ENCODE measurements around the gene LRCH1.
"Not testable (repeated sequence)": the region's sequence is repeated elsewhere in the genome, so short reads cannot be mapped to it uniquely, and the experiment has no call there.

Gene LRCH1

GRCh38 chr13:46721054-46721453, 168.1 kb downstream of the LRCH1 start:
- peak; percentile 52 to 54 for DNase-seq

DNA sequence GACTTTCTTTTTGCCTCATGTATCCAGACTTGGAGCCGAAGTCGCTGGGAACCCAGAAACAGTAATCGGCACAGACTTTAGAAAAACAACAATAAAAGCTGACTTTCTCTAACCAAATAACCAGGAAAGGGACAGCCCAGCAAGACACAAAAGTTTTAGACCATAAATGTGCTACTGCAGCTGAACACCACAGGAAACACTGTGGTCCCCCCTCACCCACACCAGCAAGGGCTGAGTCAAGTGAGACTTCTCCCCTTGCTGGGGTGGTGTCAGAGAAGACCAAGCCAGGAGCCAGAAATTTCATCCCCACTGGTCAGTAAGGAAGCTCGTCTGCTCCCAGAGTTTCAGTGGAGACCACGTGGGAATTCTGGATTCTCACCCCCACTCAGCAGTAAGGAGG, 173.4 kb downstream of the LRCH1 start:
- no peak for DNase-seq

GRCh38 chr13:46728777-46729176, 175.8 kb downstream of the LRCH1 start:
- peak in 1 of 2 donors; percentile 25 for DNase-seq

DNA sequence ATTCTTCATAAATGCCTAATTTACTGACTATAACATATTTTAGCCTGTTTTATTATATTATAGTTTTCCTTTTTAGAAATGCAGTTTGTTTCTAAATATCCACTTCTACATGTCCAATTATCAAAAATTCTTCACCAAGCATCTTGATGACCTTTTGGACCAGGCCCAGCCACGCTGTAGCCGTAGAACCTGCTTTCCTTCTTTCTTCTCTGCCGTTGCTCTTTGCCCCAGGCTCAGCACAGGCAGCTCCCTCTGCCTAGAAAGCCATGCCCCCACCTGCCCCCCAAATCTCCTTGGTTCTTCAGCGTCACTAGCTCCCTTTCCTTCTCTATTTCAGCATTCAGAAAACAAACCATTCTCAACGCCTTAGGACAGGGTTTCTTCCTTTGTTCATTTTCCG, 178.6 kb downstream of the LRCH1 start:
- no peak for DNase-seq

DNA sequence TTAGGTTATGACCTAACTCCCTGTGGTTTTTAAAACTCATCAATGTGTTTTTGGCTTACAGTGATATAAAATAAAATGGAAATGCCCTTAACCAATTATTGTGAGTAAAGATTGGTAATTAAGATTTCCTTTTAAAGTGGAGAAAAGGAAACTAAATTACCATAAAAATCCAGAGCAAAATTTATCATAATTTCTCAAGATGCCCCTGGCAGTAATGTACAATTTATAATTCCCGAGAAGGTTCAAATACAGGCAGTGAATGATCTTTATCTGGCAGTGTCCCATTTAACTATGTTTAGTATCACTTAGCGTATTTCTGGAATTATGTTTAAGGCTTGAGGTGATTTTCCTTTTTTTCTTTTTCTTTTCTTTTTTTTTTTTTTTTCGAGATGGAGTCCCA, 182.5 kb downstream of the LRCH1 start:
- no peak for DNase-seq

DNA sequence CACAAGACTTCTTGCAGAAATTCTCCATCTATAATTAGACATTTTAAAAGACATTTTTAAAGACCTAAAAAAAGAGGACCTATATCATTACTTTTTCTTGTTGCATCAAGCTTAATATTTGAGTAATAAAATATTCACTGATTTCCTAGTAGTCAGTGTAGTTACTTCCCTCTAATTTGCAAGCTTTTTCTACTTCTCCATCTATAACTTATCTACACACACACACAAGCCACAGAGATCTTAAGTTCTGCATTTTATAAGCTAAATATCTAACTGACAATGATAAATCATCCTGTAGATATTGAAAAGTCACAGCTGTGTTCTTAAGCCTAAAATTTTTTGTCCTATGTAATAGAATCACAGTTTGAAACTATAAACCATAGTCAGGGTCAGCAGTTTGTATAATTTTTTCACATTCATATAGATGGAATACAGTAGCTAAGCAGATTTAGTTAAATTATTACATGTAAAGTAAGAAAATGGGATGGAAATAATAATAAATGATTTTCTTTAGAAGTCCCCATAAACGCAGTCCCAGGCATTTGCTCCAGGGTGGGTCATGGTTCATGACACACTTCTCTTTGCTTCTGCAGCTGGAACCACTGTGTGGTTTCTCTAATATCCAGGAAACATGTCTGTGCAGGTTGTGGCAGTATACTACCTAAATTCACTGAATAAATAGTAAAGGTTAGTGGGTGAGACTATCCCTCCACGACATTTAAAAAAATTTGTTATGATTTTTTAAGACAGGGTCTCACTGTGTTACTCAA, 183.8 kb downstream of the LRCH1 start:
- no peak for DNase-seq

DNA sequence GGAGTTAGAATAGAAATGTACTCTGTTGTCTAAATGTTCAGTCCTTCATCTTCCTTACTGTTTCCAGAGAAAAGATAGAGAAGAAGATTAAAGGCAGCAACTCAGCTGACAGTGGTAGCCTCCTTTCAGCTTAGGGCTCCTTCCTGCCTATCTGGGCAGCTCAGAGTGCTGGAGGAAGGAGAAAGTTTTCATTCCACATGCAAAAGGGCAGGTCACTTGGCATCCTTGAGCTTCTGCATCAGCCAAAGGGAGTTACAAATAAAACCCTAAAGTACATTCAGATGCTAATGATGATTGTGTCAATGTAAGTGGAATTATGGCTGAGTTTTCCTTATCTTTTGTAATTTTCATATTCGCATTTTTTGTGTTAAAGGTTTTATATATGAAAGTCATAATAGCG, 185.1 kb downstream of the LRCH1 start:
- DNase-seq, result no peak

DNA sequence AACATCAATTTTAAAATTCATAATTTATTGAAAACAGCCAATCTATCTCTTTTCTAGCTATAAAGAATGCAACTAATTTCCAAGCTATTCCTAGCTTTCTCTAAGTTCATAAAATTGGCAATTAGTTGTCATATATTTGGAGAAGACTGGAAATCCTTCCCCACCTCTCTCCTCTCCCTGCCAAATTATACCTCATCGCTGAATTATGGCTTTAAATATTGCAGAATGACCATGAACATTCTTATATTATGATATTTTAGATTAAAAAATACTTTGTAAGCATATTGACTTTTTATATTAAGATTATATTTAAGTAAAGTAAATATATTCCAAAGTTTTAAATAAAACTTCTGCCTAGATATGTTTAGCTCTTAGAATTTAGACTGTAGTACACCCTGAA, 185.8 kb downstream of the LRCH1 start:
- no peak for DNase-seq

- DNase-seq, result no peak
Observed at GRCh38 chr13:46739447-46740098, 186.6 kb downstream of the LRCH1 start.

DNA sequence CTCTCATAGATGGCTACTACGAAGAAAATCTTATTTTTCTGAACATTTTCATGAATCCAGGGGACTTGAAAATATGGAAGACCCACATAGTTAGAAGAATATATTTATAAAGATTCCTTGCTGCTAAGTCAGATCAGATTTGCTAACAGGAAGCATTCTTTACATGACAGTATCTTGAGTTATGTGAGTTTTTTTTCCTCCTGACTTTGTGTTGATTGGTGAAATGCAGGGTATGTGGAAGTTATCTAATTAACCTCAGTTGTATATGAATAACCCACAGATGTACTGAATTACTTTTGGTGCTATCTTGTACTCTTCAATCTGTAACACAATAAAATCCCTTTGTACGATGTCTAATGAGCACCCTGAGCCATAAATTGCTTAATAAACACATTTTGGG, 190.2 kb downstream of the LRCH1 start:
- no peak for DNase-seq

- no peak for DNase-seq
Observed at GRCh38 chr13:46745062-46745461, 192.1 kb downstream of the LRCH1 start.

DNA sequence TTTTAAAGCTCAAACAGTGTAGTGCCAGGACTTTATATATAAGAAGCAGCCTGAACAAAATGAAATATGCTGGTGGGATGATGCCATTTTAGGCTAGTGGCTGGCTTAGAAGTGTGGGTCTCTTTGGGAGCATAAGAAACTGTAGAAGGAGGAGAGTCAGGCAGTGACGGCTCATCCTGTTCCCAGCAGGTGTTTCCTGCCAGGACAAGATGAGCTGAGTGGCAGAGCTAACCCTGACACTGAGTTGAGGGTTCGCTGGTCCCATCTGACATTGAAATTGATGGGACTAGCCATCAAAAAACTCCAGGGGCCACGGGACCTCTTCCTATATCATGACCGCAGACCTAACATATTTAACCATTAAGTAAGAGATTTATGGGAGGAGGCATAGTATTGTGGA, 192.7 kb downstream of the LRCH1 start:
- no peak for DNase-seq

GRCh38 chr13:46747031-46747820, 194.3 kb downstream of the LRCH1 start:
- DNase-seq, result no peak

- DNase-seq, result no peak
Observed at GRCh38 chr13:46748300-46748699, 195.3 kb downstream of the LRCH1 start.

GRCh38 chr13:46749951-46750350, 197.0 kb downstream of the LRCH1 start:
- no peak for DNase-seq

- DNase-seq, result peak; percentile 65 to 73
Observed at GRCh38 chr13:46751811-46752635, 199.1 kb downstream of the LRCH1 start.

- DNase-seq, result no peak
Observed at GRCh38 chr13:46753137-46753536, 200.2 kb downstream of the LRCH1 start.

- DNase-seq, result no peak
Observed at GRCh38 chr13:46753917-46754316, 200.9 kb downstream of the LRCH1 start.

DNA sequence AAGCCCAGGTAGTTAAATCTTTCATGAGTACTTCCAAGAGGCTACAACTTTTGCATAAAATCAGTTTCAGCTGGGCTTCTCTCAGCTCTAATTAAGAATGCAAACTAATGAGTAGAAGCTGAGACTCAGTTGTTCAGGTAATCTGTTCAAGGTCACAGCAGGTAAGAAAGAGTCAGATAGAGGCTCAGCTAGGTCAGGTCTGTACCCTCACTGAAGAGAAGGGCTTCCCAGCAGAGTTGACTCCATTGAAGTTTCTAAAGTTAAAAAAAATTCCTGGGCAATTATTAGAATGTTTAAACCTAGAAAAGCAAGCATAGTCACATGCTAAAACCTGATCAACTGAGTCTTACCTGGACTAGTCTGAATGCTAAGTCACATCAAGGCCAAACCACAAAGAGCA, 201.8 kb downstream of the LRCH1 start:
- no peak for DNase-seq

DNA sequence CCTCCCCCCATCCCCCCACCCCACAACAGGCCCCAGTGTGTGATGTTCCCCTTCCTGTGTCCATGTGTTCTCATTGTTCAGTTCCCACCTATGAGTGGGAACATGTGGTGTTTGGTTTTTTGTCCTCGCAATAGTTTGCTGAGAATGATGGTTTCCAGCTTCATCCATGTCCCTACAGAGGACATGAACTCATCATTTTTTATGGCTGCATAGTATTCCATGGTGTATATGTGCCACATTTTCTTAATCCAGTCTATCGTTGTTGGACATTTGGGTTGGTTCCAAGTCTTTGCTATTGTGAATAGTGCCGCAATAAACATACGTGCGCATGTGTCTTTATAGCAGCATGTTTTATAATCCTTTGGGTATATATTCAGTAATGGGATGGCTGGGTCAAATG, 202.5 kb downstream of the LRCH1 start:
- DNase-seq, result not testable (repeated sequence)

GRCh38 chr13:46756977-46757376, 204.0 kb downstream of the LRCH1 start:
- no peak for DNase-seq

- no peak for DNase-seq
Observed at GRCh38 chr13:46757640-46758039, 204.7 kb downstream of the LRCH1 start.

- no peak for DNase-seq
Observed at GRCh38 chr13:46759846-46760245, 206.9 kb downstream of the LRCH1 start.
